ENCODE data around the gene TMTC2. TPM values are rescaled to one million over a fixed set of nuclear protein-coding genes. Genes with fewer than 3 reads are reported as not detected.

TMTC2 gene
- polyA plus RNA-seq, 1 donor from 2014 or later: 20.6 TPM

DNA sequence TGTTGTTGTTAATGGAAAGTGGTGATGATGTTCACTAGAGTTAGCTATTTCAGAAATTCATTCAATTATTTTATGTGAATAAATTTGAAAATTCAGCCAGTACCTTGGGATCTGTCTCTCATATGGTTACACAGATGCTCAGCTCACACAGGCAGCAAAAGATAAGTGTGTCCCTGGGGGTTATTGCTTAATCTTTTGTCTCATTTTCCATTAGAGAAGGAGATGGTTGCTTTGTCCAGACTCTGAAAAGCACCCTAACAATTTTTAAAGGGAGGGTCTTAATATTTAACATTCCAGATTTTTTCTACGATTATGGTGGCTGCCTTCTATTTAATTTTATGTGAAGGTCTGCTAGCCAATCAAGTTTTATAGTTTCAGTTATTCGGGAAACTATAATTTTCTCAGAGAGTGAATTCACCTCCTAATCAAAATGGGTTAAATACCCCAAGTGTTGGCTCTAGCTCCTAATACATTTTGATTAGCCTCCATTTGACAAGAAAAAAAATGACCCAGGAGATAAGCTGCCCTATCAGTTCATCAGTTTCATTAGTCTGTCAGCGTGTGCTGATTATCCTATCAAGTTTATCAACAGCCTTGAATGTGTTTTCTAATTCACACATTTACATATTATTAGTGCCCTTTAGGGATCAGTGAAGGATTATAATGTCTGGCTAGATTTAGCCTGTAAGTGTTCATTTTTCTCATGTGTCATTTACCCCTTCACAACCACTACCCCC lies 282.1 kb downstream of the TMTC2 start:
- Histone ChIP-seq H3F3A (ENCODE audit: insufficient read depth, low read length, poor library complexity, severe bottlenecking) (no peaks in the 10 kb centered on the region), H3K4me2 (ENCODE audit: low read length) (no peak overlapping the region), H3K4me3 (ENCODE audit: low read length) (no peak overlapping the region), H3K36me3 (ENCODE audit: insufficient read depth, low read length) (no peaks in the 10 kb centered on the region), H3K9ac (ENCODE audit: low read length) (no peak overlapping the region), H3K27me3 (ENCODE audit: insufficient read depth, low read depth, low read length) (no peaks in the 10 kb centered on the region), H3K9me2 (ENCODE audit: insufficient read depth, low read length) (no peaks in the 10 kb centered on the region), H2AFZ (ENCODE audit: low read depth, low read length) (no peak overlapping the region), H3K27ac (ENCODE audit: low read length) (no peak overlapping the region), H3K79me2 (replicated peaks; ENCODE audit: insufficient read depth, low read length) (no peaks in the 10 kb centered on the region), H4K20me1 (ENCODE audit: insufficient read depth) (no peaks in the 10 kb centered on the region), H3K9me3 (ENCODE audit: low read length) (no peaks in the 10 kb centered on the region)
- TF ChIP-seq RAD21 (conservative IDR thresholded peaks at IDR 0.05): no peak
- TF ChIP-seq, protein P1, sequence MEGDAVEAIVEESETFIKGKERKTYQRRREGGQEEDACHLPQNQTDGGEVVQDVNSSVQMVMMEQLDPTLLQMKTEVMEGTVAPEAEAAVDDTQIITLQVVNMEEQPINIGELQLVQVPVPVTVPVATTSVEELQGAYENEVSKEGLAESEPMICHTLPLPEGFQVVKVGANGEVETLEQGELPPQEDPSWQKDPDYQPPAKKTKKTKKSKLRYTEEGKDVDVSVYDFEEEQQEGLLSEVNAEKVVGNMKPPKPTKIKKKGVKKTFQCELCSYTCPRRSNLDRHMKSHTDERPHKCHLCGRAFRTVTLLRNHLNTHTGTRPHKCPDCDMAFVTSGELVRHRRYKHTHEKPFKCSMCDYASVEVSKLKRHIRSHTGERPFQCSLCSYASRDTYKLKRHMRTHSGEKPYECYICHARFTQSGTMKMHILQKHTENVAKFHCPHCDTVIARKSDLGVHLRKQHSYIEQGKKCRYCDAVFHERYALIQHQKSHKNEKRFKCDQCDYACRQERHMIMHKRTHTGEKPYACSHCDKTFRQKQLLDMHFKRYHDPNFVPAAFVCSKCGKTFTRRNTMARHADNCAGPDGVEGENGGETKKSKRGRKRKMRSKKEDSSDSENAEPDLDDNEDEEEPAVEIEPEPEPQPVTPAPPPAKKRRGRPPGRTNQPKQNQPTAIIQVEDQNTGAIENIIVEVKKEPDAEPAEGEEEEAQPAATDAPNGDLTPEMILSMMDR (IDR thresholded peaks at IDR 0.05; ENCODE audit: poor library complexity, severe bottlenecking): no peak
- TF ChIP-seq MXI1 (conservative IDR thresholded peaks at IDR 0.05; ENCODE audit: poor library complexity, severe bottlenecking): no peak
- TF ChIP-seq EZH2 (IDR thresholded peaks at IDR 0.05; ENCODE audit: borderline replicate concordance, insufficient read depth, low read length, poor library complexity, severe bottlenecking): no peak
- no peak for TF ChIP-seq TAF1 (IDR thresholded peaks at IDR 0.05; ENCODE audit: low read depth)
- TF ChIP-seq EP300 (conservative IDR thresholded peaks at IDR 0.05; ENCODE audit: poor library complexity, severe bottlenecking): no peak
- TF ChIP-seq, protein P2, sequence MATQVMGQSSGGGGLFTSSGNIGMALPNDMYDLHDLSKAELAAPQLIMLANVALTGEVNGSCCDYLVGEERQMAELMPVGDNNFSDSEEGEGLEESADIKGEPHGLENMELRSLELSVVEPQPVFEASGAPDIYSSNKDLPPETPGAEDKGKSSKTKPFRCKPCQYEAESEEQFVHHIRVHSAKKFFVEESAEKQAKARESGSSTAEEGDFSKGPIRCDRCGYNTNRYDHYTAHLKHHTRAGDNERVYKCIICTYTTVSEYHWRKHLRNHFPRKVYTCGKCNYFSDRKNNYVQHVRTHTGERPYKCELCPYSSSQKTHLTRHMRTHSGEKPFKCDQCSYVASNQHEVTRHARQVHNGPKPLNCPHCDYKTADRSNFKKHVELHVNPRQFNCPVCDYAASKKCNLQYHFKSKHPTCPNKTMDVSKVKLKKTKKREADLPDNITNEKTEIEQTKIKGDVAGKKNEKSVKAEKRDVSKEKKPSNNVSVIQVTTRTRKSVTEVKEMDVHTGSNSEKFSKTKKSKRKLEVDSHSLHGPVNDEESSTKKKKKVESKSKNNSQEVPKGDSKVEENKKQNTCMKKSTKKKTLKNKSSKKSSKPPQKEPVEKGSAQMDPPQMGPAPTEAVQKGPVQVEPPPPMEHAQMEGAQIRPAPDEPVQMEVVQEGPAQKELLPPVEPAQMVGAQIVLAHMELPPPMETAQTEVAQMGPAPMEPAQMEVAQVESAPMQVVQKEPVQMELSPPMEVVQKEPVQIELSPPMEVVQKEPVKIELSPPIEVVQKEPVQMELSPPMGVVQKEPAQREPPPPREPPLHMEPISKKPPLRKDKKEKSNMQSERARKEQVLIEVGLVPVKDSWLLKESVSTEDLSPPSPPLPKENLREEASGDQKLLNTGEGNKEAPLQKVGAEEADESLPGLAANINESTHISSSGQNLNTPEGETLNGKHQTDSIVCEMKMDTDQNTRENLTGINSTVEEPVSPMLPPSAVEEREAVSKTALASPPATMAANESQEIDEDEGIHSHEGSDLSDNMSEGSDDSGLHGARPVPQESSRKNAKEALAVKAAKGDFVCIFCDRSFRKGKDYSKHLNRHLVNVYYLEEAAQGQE (IDR thresholded peaks at IDR 0.05; ENCODE audit: borderline replicate concordance): no peak
- TF ChIP-seq SMC3 (conservative IDR thresholded peaks at IDR 0.05; ENCODE audit: poor library complexity): no peak
- no peak for TF ChIP-seq POLR2AphosphoS5 (IDR thresholded peaks at IDR 0.05)

DNA sequence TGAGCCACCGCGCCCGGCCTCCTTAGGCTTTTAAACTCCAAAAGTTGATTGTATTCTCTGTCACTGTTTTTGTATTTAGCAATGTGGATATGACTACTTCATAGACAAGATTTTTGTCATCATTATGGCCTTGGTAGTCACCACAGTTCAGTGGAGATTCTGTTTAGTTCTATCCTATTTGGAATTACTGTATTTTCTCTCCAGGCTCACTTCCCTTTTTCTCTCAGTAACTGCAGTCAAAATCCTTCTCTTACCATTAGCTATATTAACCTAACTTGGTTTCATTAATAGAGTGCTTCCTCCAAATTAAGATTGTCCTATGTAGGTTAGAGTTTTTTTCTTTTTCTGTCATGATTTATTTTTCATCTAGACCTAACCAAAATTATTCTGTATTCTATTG lies 283.9 kb downstream of the TMTC2 start:
- Histone ChIP-seq H3K9me3 (ENCODE audit: low read length) (no peaks in the 10 kb centered on the region), H4K20me1 (ENCODE audit: insufficient read depth) (no peaks in the 10 kb centered on the region), H3K79me2 (replicated peaks; ENCODE audit: insufficient read depth, low read length) (no peaks in the 10 kb centered on the region), H3K27me3 (ENCODE audit: insufficient read depth, low read depth, low read length) (no peaks in the 10 kb centered on the region), H3K4me2 (ENCODE audit: low read length) (no peak overlapping the region), H2AFZ (ENCODE audit: low read depth, low read length) (no peak overlapping the region), H3K9ac (ENCODE audit: low read length) (no peak overlapping the region), H3K27ac (ENCODE audit: low read length) (no peak overlapping the region), H3K9me2 (ENCODE audit: insufficient read depth, low read length) (no peaks in the 10 kb centered on the region), H3K36me3 (ENCODE audit: insufficient read depth, low read length) (no peaks in the 10 kb centered on the region), H3K4me3 (ENCODE audit: low read length) (no peak overlapping the region), H3F3A (ENCODE audit: insufficient read depth, low read length, poor library complexity, severe bottlenecking) (no peaks in the 10 kb centered on the region)
- TF ChIP-seq TAF1 (IDR thresholded peaks at IDR 0.05; ENCODE audit: low read depth) (no peak), SMC3 (conservative IDR thresholded peaks at IDR 0.05; ENCODE audit: poor library complexity) (no peak), MXI1 (conservative IDR thresholded peaks at IDR 0.05; ENCODE audit: poor library complexity, severe bottlenecking) (no peak), RAD21 (conservative IDR thresholded peaks at IDR 0.05) (no peak), EZH2 (IDR thresholded peaks at IDR 0.05; ENCODE audit: borderline replicate concordance, insufficient read depth, low read length, poor library complexity, severe bottlenecking) (no peak), EP300 (conservative IDR thresholded peaks at IDR 0.05; ENCODE audit: poor library complexity, severe bottlenecking) (no peak), POLR2AphosphoS5 (IDR thresholded peaks at IDR 0.05) (no peak)
- TF ChIP-seq, protein P2 (IDR thresholded peaks at IDR 0.05; ENCODE audit: borderline replicate concordance): no peak
- TF ChIP-seq, protein P1 (IDR thresholded peaks at IDR 0.05; ENCODE audit: poor library complexity, severe bottlenecking): no peak
